ENCODE results near the gene TTYH2.

TTYH2 gene

GRCh38 chr17:74274060-74274708 lies 60.8 kb downstream of the TTYH2 start, which contains the start of gene DNAI2:
DNAI2 (plus strand) TSS chr17:74274234; CDS start chr17:74281818, 7,584 bp downstream.
- no peak for TF ChIP-seq CTCF (IDR thresholded peaks at IDR 0.05)

- no peak for TF ChIP-seq CTCF (IDR thresholded peaks at IDR 0.05)
Observed at GRCh38 chr17:74274709-74275340, 61.5 kb downstream of the TTYH2 start.

GRCh38 chr17:74276051-74276476 lies 62.7 kb downstream of the TTYH2 start:
- TF ChIP-seq CTCF (IDR thresholded peaks at IDR 0.05): no peak

- no peak for TF ChIP-seq CTCF (IDR thresholded peaks at IDR 0.05)
Observed at GRCh38 chr17:74276541-74277009, 63.2 kb downstream of the TTYH2 start.

GRCh38 chr17:74277935-74278334 lies 64.6 kb downstream of the TTYH2 start:
- no peak for TF ChIP-seq CTCF (IDR thresholded peaks at IDR 0.05)

GRCh38 chr17:74280093-74280513 lies 66.7 kb downstream of the TTYH2 start:
- TF ChIP-seq CTCF (IDR thresholded peaks at IDR 0.05): no peak

GRCh38 chr17:74281799-74282198 lies 68.4 kb downstream of the TTYH2 start:
- no peak for TF ChIP-seq CTCF (IDR thresholded peaks at IDR 0.05)
